Heart left ventricle (tissue), 16 donors: ENCODE data around the gene PRR35. TPM values are rescaled to one million over a fixed set of nuclear protein-coding genes. Genes with fewer than 3 reads are reported as not detected.
A peak's percentile ranks its signal among the peaks of the same experiment; 100 is the strongest.

Source experiments
- ATAC-seq, 4 donors: fragments of 200-7000 bp; cut with Tn5 transposase; one replicate each; pipeline ENCODE4 v1.9.1; 2020 to 2022; ENCODE audit warnings: moderate library complexity in 4 of 4, mild to moderate bottlenecking in 3 of 4, moderate number of reproducible peaks in 1 of 4
- DNase-seq, 5 donors: peaks; one replicate each; pipeline ENCODE4 v3.0.0-alpha.2; 2020
- H3K27ac ChIP-seq, 12 donors: fragments of 200-600 bp; sonication (generic) in 4 of 12; one replicate each; pipeline versions ENCODE4 v1.5.0 to v1.8.0; 2016 to 2022; ENCODE audit warnings: mild to moderate bottlenecking in 2 of 12
- H3K27me3 ChIP-seq, 9 donors: fragments of 200-600 bp; sonication (generic) in 2 of 9; one replicate each; pipeline versions ENCODE4 v1.5.1 to v1.8.0; 2016 to 2022; ENCODE audit warnings: mild to moderate bottlenecking in 3 of 9
- H3K36me3 ChIP-seq, 9 donors: fragments of 200-600 bp; sonication (generic) in 2 of 9; one replicate each; pipeline versions ENCODE4 v1.5.0 to v1.8.0; 2018 to 2022; ENCODE audit warnings: mild to moderate bottlenecking in 2 of 9
- H3K4me1 ChIP-seq, 12 donors: fragments of 200-600 bp; sonication (generic) in 4 of 12; one replicate each; pipeline versions ENCODE4 v1.5.0 to v1.8.0; 2016 to 2022; ENCODE audit warnings: mild to moderate bottlenecking in 3 of 12
- H3K4me3 ChIP-seq, 12 donors: fragments of 200-600 bp; sonication (generic) in 4 of 12; one replicate each; pipeline versions ENCODE4 v1.5.0 to v1.8.0; 2017 to 2022; ENCODE audit warnings: mild to moderate bottlenecking in 9 of 12, moderate library complexity in 4 of 12
- H3K9me3 ChIP-seq, 12 donors: fragments of 200-600 bp; sonication (generic) in 4 of 12; one replicate each; pipeline versions ENCODE4 v1.5.0 to v1.8.0; 2016 to 2022; ENCODE audit warnings: mild to moderate bottlenecking in 1 of 12
- CTCF ChIP-seq, 12 donors: fragments of 200-600 bp; sonication (generic) in 4 of 12; IDR thresholded peaks; one replicate each; pipeline versions ENCODE4 v1.5.0 to v1.8.0; 2018 to 2022; ENCODE audit warnings: antibody characterized with exemption in 12 of 12, mild to moderate bottlenecking in 5 of 12
- POLR2A ChIP-seq, 2 donors: fragments of 450-650 bp; IDR thresholded peaks; one replicate each; pipeline ENCODE4 v1.6.1; 2017; ENCODE audit warnings: antibody characterized with exemption in 2 of 2, mild to moderate bottlenecking in 2 of 2, moderate library complexity in 2 of 2
- WGBS, 4 donors: extraction: QIAGEN DNeasy Blood & Tissue Kit in 2 of 4; methylation state at CpG; one replicate each; pipeline versions ENCODE4 v1.1.5 to v1.1.7; 2013 to 2018; 5-methylcytosine and 5-hydroxymethylcytosine counted together
- intact Hi-C, 10 donors: fragments of 100-400 bp; cut with DNase I; formaldehyde crosslinking; loops; one replicate each; pipeline versions ENCODE4 v1.11.1 to v1.14.2; 2022
- polyA plus RNA-seq, 2 donors: library from polyadenylated mRNA; stranded (reverse); fragments of 200-250 nt; gene quantifications; one replicate each; pipeline ENCODE4 v1.2.3, GENCODE V29; 2013
- total RNA-seq, 9 donors: library from RNA; depleted of rRNA in 2 of 9; stranded (reverse); fragments of >200 nt in 2 of 9; fragmentation: NEBNext Ultra II Directional in 3 of 9; extraction: Animal tissue kit (Norgen Biotek cat#: 25700) in 3 of 9; gene quantifications; one replicate each; pipeline versions ENCODE4 v1.1.0 to v1.2.4, GENCODE V29; 2016 to 2023
- donor health status: ischemic (EF 13 %, LVEDD 7.1; RV severe dilation, severe dysfunction).
- donor health status: healthy with polysubstance abuse.
- donor health status: DM: no; HTN: yes; CAD: no.
- donor health status: DM: no; HTN: no; CAD: no.
- donor health status: ischemic (EF 25% LVEDD 6.9; RV normal size, moderate dysfunction).
- donor health status: ischemic (EF 25% LVEDD 5.7; RV mildly dilated, moderate dysfunction).
- donor health status: healthy.
- donor health status: DM: yes; HTN: yes; CAD: no.
- donor health status: ischemic (EF 35%, LVEDD 5.7; RV mildly dilated, moderate dysfunction).
- donor health status: nonischemic (EF 11% LVEDD 7.7; RV severe dilation, severe dysfunction).
- donor health status: DM: yes; HTN: yes; CAD: no.
- donor health status: PGD.
- donor health status: ischemic (EF 29% LVEDD 5.4; RV normal size, mild dysfunction).
- donor health status: nonischemic (EF 23%, LVEDD 6.1; RV moderate dilation, normal function).

The PRR35 gene
- total and polyA plus RNA-seq, 11 donors: not detected

GRCh38 chr16:583815-584591, 23.8 kb downstream of the PRR35 start:
- Histone ChIP-seq H3K27me3 (no peaks in the 10 kb centered on the region), H3K4me3 (no peak overlapping the region), H3K36me3 (peaks cover 0 to 8% (median 0%) of the 10 kb centered on the region in 9 donors), H3K4me1 (peaks cover 5 to 52% (median 19%) of the 10 kb centered on the region in 12 donors), H3K9me3 (no peaks in the 10 kb centered on the region), H3K27ac (peak overlapping the region in 3 of 12 donors; percentile 24 to 67 (median 60))
- TF ChIP-seq CTCF (IDR thresholded peaks at IDR 0.05) (no peak), POLR2A (IDR thresholded peaks at IDR 0.05) (no peak)
- ATAC-seq (no peak), DNase-seq (peak in 2 of 5 donors; percentile 33 to 63)
- intact Hi-C loops: loop anchor here in 5 of 10 donors (5.0 to 10.0 kb wide), 3 partner anchors 61 to 78 kb away; partner anchors contain the start of genes MCRIP2 (in 2 of the 5) and WDR90 (in 2 of the 5)
- WGBS, 4 donors: 44 to 59% (median 53%) methylated on average over 12 to 38 of the region's 38 CpGs

DNA sequence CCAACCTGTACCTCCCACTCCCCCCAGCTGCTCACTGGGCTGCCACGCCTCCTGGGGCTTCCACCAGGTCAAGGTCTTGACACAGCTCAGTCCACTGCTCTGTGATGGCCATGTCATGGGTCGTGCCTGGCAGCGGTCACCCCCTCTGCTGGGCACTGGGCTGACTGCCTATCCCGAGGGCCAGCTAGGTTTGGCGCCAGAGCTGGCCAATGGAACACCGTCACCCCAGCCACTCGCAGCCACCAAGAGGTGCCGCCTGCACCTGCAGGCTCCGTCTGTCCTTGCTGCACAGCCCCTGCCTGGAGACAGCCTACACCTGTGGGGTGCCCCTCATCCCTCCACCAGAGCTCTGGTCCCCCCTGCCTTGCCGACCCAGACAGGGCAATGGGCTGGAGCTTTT, 25.2 kb downstream of the PRR35 start:
- Histone ChIP-seq H3K27ac (no peak overlapping the region), H3K9me3 (no peaks in the 10 kb centered on the region), H3K4me1 (peaks cover 5 to 51% (median 19%) of the 10 kb centered on the region in 12 donors), H3K27me3 (no peaks in the 10 kb centered on the region), H3K4me3 (no peak overlapping the region), H3K36me3 (peaks cover 0 to 7% (median 0%) of the 10 kb centered on the region in 9 donors)
- WGBS, 4 donors: 19 to 26% (median 21%) methylated on average over 7 to 10 of the region's 10 CpGs
- TF ChIP-seq POLR2A (IDR thresholded peaks at IDR 0.05) (no peak), CTCF (IDR thresholded peaks at IDR 0.05) (no peak)
- DNase-seq: peak in 1 of 5 donors; percentile 30
- ATAC-seq: no peak
- intact Hi-C loops: loop anchor here in 3 of 10 donors (10.0 kb wide), 2 partner anchors 59 to 69 kb away; partner anchors contain the start of genes MCRIP2 (in 2 of the 3) and WDR90 (in 2 of the 3)

- no peak overlapping the region for H3K4me3 ChIP-seq
- H3K27ac ChIP-seq: no peak overlapping the region
- H3K36me3 ChIP-seq: peaks cover 0 to 1% (median 0%) of the 10 kb centered on the region in 9 donors
- intact Hi-C loops: loop anchor here in 3 of 10 donors (10.0 kb wide), 2 partner anchors 59 to 69 kb away; partner anchors contain the start of genes MCRIP2 (in 2 of the 3) and WDR90 (in 2 of the 3)
- peak in 1 of 5 donors; percentile 27 for DNase-seq
- 40 to 56% (median 46%) methylated on average over 16 of the region's 16 CpGs for WGBS, 4 donors
- peaks cover 5 to 59% (median 23%) of the 10 kb centered on the region in 12 donors for H3K4me1 ChIP-seq
- no peaks in the 10 kb centered on the region for H3K9me3 ChIP-seq
- H3K27me3 ChIP-seq: no peaks in the 10 kb centered on the region
- ATAC-seq: no peak
- TF ChIP-seq POLR2A (IDR thresholded peaks at IDR 0.05): no peak
These were observed 26.0 kb downstream of the PRR35 start for GRCh38 chr16:586047-586644.

DNA sequence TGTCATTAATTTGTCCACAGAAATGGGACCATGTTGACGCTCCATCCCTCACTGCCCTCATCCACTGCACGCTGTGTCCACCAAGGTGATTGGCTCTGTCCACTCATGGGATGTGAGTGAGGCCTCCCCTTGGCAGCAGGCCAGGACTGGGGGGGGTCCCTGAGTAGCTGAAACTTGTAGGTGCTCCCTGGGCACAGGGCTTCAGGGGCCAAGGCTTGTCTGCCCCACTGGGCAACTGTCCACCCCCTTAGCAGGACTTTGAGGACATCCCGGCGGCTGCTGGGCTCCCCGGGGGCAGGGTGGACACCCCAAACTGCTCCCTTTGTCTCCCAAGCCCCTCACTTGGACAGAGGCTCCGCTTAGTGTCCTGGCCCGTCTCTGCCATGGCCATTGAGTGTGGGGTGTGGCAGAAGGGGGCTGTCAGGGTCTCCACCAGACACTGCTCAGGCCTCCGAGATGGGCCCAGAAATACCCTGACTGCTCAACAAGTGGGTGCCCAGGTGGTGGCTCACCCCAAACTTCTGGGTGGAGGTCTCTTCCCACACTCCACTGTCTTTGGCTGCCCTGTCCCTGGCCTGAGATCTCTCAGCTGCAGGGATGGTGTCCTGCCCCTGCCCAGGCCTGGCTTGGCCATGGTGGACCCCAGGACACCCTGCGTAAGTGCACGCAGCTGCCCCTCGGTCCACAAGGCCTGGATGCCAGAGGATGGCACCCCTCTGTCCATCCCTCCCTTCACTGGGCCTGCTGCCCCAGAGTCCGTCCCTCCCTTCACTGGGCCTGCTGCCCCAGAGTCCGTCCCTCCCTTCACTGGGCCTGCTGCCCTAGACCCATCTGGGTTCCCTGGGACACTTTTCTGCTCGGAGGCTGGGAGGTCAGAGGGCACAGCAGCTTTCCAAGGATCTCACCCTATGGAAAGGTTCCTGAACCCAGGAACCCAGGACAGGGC, 26.7 kb downstream of the PRR35 start:
- intact Hi-C loops: loop anchor here in 3 of 10 donors (10.0 kb wide), 2 partner anchors 58 to 68 kb away; partner anchors contain the start of genes MCRIP2 (in 2 of the 3) and WDR90 (in 2 of the 3)
- no peak for TF ChIP-seq CTCF (IDR thresholded peaks at IDR 0.05)
- TF ChIP-seq POLR2A (IDR thresholded peaks at IDR 0.05): no peak
- peak overlapping the region in 6 of 12 donors; percentile 90 to 100 (median 98) for H3K27ac ChIP-seq
- peak in 1 of 4 donors; percentile 12 for ATAC-seq
- no peaks in the 10 kb centered on the region for H3K36me3 ChIP-seq
- H3K4me1 ChIP-seq: peaks cover 5 to 67% (median 27%) of the 10 kb centered on the region in 12 donors
- peak overlapping the region in 2 of 12 donors; percentile 72 to 87 for H3K4me3 ChIP-seq
- H3K9me3 ChIP-seq: no peaks in the 10 kb centered on the region
- 61 to 76% (median 65%) methylated on average over 14 of the region's 14 CpGs for WGBS, 4 donors
- H3K27me3 ChIP-seq: no peaks in the 10 kb centered on the region
- DNase-seq: peak in 2 of 5 donors; percentile 65 to 79
